BLaER1 treated with 17β-estradiol and CSF1 and Interleukin-3, amounts not matched to agents 10 nM and 100 nM (cell line): ENCODE data around the gene DAZL.

Experiments used
- H3K27ac ChIP-seq, 11 experiments: shearing (Covaris generic); formaldehyde crosslinking; 2 replicates each; pipeline ENCODE4 v1.8.1; 2022
- H3K27me3 ChIP-seq, 11 experiments: shearing (Covaris generic); formaldehyde crosslinking; 2 replicates each; pipeline ENCODE4 v1.8.1; 2022
- H3K36me3 ChIP-seq, 11 experiments: shearing (Covaris generic); formaldehyde crosslinking; 2 replicates each; pipeline ENCODE4 v1.8.1; 2022
- H3K4me1 ChIP-seq, 10 experiments: shearing (Covaris generic); formaldehyde crosslinking; 2 replicates each; pipeline ENCODE4 v1.8.1; 2022
- H3K4me2 ChIP-seq, 11 experiments: shearing (Covaris generic); formaldehyde crosslinking; 2 replicates each; pipeline ENCODE4 v1.8.1; 2022
- H3K4me3 ChIP-seq, 10 experiments: shearing (Covaris generic); formaldehyde crosslinking; 2 replicates each; pipeline ENCODE4 v1.8.1; 2022
- H3K9ac ChIP-seq, 11 experiments: shearing (Covaris generic); formaldehyde crosslinking; 2 replicates each; pipeline ENCODE4 v1.8.1; 2022
- H3K9me3 ChIP-seq, 11 experiments: shearing (Covaris generic); formaldehyde crosslinking; replicated peaks in 1 of 11; 2 replicates each; pipeline ENCODE4 v1.8.1; 2022
- H4K20me1 ChIP-seq, 11 experiments: shearing (Covaris generic); formaldehyde crosslinking; 2 replicates each; pipeline ENCODE4 v1.8.1; 2022
- Cebpa-rat ChIP-seq, 11 experiments: shearing (Covaris generic); IDR thresholded peaks; 2 replicates each; pipeline ENCODE4 v1.8.1; 2022

The DAZL gene

DNA sequence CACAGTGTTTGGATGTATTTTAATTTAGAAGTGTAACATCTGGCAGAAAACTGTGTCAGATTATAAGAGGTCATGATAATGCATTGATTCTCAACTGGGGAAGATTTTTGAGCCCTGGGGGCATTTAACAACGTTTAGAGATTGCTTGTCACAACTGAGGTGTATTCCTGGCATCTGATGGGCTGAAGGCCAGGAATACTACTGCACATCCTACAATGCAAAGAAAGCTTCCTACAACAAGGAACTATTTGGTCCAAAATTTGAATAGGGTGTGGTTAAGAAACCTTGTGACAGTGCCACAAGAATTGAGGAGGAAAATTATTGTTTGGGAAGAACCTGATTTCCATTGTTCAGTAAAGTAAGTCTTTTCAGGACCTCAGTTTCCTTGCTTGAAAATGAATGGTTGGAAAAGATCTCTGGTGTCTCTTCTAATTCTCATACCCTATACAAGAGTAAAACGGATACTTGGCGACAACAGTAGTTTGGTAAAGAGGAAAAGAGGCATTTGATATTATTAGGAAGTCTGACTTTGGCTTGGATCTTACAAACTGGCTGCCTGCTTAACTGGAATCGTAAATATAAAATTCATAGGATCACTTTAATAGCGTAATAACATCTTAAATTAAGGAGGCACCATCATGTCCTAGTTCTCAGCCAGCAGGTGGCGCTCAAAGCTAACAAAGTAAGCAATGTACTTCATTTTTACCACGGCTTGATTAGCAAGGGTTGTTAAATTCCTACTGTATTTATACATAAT is 4.3 kb downstream of the DAZL start:
- Histone ChIP-seq H3K4me2 (peak overlapping the region in 1 of 11 experiments; percentile 23; a peak in 1 of 22 replicates), H3K27me3 (no peaks in the 10 kb centered on the region), H4K20me1 (no peaks in the 10 kb centered on the region), H3K36me3 (no peaks in the 10 kb centered on the region), H3K9me3 (peaks cover 7 to 13% (median 9%) of the 10 kb centered on the region in 11 experiments; a peak in 18 of 22 replicates), H3K27ac (no peak overlapping the region), H3K9ac (no peak overlapping the region), H3K4me3 (no peak overlapping the region), H3K4me1 (no peaks in the 10 kb centered on the region)
- TF ChIP-seq Cebpa-rat (IDR thresholded peaks at IDR 0.05), result no peak

DNA sequence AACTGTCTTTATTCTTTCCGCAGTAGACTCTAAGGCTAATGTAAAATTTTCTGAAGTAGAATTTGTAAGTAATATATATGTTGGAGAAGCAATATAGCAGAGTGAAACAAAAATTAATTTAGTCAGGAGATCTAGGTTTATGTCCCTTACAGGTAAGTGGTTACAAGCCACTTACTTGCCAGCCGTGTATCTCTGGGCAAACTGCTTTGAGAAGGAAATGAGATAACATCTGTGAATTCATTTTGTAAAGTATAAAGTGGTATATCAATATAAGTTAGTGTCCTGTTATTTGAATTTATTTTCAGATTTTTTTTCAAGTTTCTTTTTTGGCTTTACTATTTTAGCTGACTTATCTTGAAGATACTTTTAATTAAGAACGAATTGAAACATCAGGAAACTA is 5.5 kb downstream of the DAZL start:
- no peaks in the 10 kb centered on the region for H3K4me1 ChIP-seq
- no peak for TF ChIP-seq Cebpa-rat (IDR thresholded peaks at IDR 0.05)
- H4K20me1 ChIP-seq, result no peaks in the 10 kb centered on the region
- H3K9me3 ChIP-seq, result peaks cover 0 to 4% (median 0%) of the 10 kb centered on the region in 11 experiments; a peak in 7 of 22 replicates
- H3K36me3 ChIP-seq, result no peaks in the 10 kb centered on the region
- no peak overlapping the region for H3K4me3 ChIP-seq
- no peak overlapping the region for H3K9ac ChIP-seq
- no peaks in the 10 kb centered on the region for H3K27me3 ChIP-seq
- H3K4me2 ChIP-seq, result no peak overlapping the region
- no peak overlapping the region for H3K27ac ChIP-seq

DNA sequence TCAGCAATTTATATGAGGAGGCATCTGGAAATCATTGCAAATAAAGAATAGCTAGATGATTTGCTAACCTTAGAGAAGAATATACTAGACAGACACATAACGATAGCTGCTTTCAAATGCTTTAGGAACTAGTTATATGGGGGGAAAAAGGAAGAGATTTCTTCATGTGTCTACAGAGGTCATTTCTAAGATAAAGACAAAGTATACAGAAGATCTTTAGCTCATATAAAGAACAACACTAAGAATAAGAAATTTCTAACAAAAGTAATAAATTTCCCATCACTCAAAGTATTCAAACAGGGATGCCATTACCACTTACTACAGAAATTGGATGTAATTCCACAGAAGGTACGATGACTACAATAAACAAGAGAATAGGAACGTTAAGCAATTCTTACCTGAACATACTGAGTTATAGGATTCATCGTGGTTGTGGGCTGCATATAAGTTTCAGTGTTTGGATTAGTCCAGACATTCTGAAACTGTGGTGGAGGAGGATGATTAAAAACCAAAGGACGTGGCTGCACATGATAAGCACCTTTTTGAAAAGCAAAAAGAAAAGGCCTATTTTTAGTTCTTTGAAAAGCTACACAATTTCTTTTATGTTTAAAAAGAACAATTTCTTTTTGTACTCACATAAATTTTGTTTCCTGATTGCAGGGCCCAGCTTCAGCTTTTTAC is 8.7 kb downstream of the DAZL start:
- no peaks in the 10 kb centered on the region for H3K4me1 ChIP-seq
- H4K20me1 ChIP-seq, result no peaks in the 10 kb centered on the region
- no peak for TF ChIP-seq Cebpa-rat (IDR thresholded peaks at IDR 0.05)
- H3K27ac ChIP-seq, result no peak overlapping the region
- H3K9ac ChIP-seq, result no peak overlapping the region
- H3K4me3 ChIP-seq, result no peak overlapping the region
- no peak overlapping the region for H3K4me2 ChIP-seq
- no peaks in the 10 kb centered on the region for H3K9me3 ChIP-seq
- no peaks in the 10 kb centered on the region for H3K36me3 ChIP-seq
- H3K27me3 ChIP-seq, result no peaks in the 10 kb centered on the region

DNA sequence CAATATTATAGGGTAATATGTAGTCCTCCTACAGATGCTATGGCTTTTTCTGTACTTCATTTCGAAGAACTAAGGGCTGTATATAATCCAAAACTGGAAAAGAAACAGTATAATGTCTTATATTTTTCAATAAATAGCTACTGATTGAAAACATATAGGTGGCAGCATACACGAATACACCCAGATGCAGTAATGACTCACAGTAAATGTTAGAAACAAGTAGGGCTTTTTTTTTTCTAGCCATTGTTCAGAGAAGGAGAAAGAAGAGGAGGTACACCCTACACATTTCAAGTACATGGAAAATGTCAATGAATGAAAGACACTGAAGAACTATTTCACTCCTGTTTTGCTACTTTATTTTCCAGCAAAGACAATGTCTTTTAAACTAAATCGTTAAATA is 9.4 kb downstream of the DAZL start:
- H3K36me3 ChIP-seq, result no peaks in the 10 kb centered on the region
- H3K9me3 ChIP-seq, result no peaks in the 10 kb centered on the region
- TF ChIP-seq Cebpa-rat (IDR thresholded peaks at IDR 0.05), result no peak
- H4K20me1 ChIP-seq, result no peaks in the 10 kb centered on the region
- no peak overlapping the region for H3K27ac ChIP-seq
- H3K4me1 ChIP-seq, result no peaks in the 10 kb centered on the region
- H3K9ac ChIP-seq, result no peak overlapping the region
- no peak overlapping the region for H3K4me2 ChIP-seq
- no peak overlapping the region for H3K4me3 ChIP-seq
- H3K27me3 ChIP-seq, result no peaks in the 10 kb centered on the region

DNA sequence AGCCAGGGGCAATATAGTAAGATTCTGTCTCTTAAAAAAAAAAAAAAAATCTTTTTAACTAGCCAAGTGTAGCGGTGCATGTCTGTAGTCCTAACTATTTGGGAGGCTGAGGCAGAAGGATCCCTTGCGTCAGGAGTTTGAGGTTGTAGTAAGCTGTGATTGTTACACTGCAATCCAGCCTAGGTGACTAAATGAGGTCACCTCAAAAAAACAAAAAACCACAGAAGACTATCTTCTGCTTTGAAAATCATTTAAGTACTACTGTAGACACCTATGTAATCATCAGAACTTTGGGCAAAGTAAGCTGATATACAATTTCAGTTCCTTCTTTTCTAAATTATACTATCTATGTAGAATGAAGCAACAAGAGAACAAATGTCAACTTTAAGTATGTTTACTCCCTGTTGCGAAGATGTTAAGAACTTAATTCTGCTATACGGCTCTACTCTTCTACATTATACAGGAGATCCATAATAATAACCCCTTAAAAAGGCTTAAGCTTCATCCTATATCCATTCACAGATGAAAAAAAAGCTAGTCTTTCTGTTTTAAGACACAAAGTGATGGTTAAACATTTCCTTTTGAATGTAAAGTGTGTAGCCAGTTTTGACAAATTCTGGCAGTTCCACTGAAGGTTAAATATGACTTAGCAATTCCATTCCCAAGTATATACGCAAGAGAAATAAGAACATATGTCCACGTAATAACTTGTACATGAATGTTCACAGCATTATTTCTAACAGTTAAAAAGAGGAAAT is 15.2 kb downstream of the DAZL start:
- H3K4me3 ChIP-seq, result no peak overlapping the region
- H3K9ac ChIP-seq, result no peak overlapping the region
- no peak overlapping the region for H3K27ac ChIP-seq
- H3K27me3 ChIP-seq, result no peaks in the 10 kb centered on the region
- TF ChIP-seq Cebpa-rat (IDR thresholded peaks at IDR 0.05), result no peak
- H3K9me3 ChIP-seq, result no peaks in the 10 kb centered on the region
- no peaks in the 10 kb centered on the region for H3K4me1 ChIP-seq
- no peaks in the 10 kb centered on the region for H4K20me1 ChIP-seq
- H3K4me2 ChIP-seq, result no peak overlapping the region
- no peaks in the 10 kb centered on the region for H3K36me3 ChIP-seq

DNA sequence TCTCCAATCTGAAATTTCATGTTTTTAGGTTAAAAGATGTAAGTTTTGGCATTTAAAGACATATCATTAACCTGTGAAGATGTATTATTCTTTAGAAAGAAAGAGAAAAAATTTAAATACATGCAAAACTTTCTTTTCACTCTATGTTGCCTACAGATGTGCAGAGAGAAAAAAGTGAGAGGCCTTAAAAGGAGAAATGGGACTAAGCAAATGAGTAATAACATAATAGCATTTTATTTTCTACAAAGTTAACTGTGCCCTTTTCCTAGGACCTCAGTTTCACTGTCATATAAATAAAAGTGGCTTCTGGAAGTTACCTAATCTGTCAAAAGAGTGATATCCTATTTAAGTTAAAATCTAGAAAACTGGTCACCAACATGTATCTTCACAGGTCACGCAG is 16.1 kb downstream of the DAZL start:
- H3K9me3 ChIP-seq, result no peaks in the 10 kb centered on the region
- H3K9ac ChIP-seq, result no peak overlapping the region
- H3K36me3 ChIP-seq, result no peaks in the 10 kb centered on the region
- H3K27me3 ChIP-seq, result no peaks in the 10 kb centered on the region
- no peak overlapping the region for H3K4me2 ChIP-seq
- no peak for TF ChIP-seq Cebpa-rat (IDR thresholded peaks at IDR 0.05)
- H3K4me1 ChIP-seq, result no peaks in the 10 kb centered on the region
- no peak overlapping the region for H3K27ac ChIP-seq
- no peaks in the 10 kb centered on the region for H4K20me1 ChIP-seq
- no peak overlapping the region for H3K4me3 ChIP-seq

DNA sequence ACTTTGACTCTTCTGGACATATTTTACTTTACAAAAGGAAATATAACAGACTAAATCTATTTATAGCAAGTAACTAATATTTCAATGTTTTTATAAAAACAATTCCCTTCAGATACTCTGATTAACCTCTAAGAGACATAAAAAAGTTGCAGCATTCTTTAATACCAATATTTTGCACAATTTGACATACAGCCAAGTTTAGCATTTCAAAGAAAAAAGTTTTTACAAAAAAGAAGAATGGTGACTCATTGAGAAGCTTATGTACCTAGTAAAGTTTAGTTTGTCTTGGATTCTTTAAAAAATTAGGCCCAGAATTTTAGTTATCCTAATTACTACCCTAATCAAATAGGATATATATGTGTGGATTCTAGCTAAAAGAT is 17.6 kb downstream of the DAZL start:
- Histone ChIP-seq H4K20me1 (no peaks in the 10 kb centered on the region), H3K9me3 (no peaks in the 10 kb centered on the region), H3K4me3 (no peak overlapping the region), H3K27ac (no peak overlapping the region), H3K4me2 (no peak overlapping the region), H3K27me3 (no peaks in the 10 kb centered on the region), H3K9ac (no peak overlapping the region), H3K4me1 (no peaks in the 10 kb centered on the region), H3K36me3 (no peaks in the 10 kb centered on the region)
- no peak for TF ChIP-seq Cebpa-rat (IDR thresholded peaks at IDR 0.05)

DNA sequence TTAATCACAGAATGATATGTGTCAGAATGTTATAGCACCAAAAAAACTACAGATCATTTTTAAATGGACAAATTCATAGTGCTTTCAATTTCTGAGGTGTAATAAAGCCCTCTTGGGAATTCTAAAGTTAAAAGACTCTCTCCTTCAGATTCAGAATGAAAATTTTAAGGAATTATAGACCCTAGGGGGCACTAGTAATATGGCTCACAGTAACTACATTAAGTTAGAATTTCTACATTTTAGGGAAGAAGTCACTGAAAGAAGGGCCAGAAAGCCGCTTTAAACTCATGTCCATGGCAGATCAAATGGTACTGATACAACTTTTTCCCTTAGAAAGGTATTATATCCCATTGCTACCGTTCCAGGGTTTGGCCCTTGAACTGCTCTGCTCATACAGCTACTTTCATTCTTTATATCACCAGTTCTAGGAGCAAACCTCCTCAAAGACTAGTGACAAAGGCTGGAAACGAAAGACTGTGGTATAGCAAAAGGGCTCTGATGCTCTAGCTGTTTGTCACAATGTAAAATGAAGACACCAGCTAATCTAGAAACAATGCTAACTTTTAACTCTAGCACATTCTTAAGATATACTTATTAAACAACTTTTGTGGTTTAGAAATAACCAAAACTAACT is 18.1 kb downstream of the DAZL start:
- Histone ChIP-seq H3K4me3 (no peak overlapping the region), H3K36me3 (no peaks in the 10 kb centered on the region), H3K4me1 (no peaks in the 10 kb centered on the region), H3K9ac (no peak overlapping the region), H4K20me1 (no peaks in the 10 kb centered on the region), H3K27me3 (no peaks in the 10 kb centered on the region), H3K4me2 (no peak overlapping the region), H3K9me3 (no peaks in the 10 kb centered on the region), H3K27ac (no peak overlapping the region)
- TF ChIP-seq Cebpa-rat (IDR thresholded peaks at IDR 0.05), result no peak

DNA sequence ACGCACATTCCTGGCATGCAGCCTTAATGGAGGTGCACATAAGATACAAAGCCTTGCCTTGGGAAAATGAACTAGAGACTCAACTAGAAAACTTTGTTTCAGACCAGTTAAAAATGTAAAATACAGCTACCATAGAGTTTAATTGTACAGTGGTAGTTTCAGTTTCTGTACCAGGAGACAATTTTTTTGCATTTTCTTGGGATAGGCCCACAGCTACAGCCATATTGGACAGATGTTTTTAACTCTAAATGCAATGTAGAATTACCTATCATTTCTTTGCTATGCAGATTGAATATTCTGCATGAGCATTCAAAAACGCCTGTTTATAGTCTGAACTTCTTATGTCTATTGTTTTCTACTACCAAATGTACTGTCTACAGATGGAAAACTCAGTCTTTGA is 20.3 kb downstream of the DAZL start:
- Histone ChIP-seq H3K27ac (no peak overlapping the region), H4K20me1 (no peaks in the 10 kb centered on the region), H3K36me3 (no peaks in the 10 kb centered on the region), H3K9me3 (0 out of 22 replicates have a peak, but pooled peaks cover 0 to 4% (median 0%) of the 10 kb centered on the region in 11 experiments), H3K4me1 (no peaks in the 10 kb centered on the region), H3K27me3 (no peaks in the 10 kb centered on the region), H3K4me2 (no peak overlapping the region), H3K4me3 (no peak overlapping the region), H3K9ac (no peak overlapping the region)
- no peak for TF ChIP-seq Cebpa-rat (IDR thresholded peaks at IDR 0.05)
